Stimulated activated CD4-positive, alpha-beta T cell treated with anti-CD3 and anti-CD28 coated beads, Interleukin-12 subunit alpha, Interleukin-12 subunit beta, amount 100 ng/mL, for 48 hours (primary cell): ENCODE results near the gene FKBP7.
A peak's percentile ranks its signal among the peaks of the same experiment; 100 is the strongest.
"Not testable (repeated sequence)": the region's sequence is repeated elsewhere in the genome, so short reads cannot be mapped to it uniquely, and the experiment has no call there.

Experiments
- DNase-seq, 3 donors: peaks; one replicate each; pipeline ENCODE4 v3.0.0-alpha.2; 2020; ENCODE audit warnings: low read depth in 2 of 3, low spot score in 1 of 3

FKBP7 gene

DNA sequence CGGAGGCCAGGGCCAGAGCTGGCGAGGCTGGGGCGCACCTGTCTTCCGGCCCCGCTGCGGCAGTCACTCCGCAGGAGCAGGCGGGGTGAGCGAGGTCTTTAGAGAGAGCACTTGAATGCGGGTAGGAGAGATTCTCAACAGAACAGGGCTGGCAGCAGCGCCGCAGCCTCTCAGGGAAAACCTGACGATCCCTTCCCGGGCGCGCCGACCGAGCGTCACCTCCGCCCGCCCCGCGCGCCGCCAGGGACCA, 28.0 kb downstream of the FKBP7 start:
- peak in 2 of 3 donors; percentile 61 to 73 for DNase-seq

DNA sequence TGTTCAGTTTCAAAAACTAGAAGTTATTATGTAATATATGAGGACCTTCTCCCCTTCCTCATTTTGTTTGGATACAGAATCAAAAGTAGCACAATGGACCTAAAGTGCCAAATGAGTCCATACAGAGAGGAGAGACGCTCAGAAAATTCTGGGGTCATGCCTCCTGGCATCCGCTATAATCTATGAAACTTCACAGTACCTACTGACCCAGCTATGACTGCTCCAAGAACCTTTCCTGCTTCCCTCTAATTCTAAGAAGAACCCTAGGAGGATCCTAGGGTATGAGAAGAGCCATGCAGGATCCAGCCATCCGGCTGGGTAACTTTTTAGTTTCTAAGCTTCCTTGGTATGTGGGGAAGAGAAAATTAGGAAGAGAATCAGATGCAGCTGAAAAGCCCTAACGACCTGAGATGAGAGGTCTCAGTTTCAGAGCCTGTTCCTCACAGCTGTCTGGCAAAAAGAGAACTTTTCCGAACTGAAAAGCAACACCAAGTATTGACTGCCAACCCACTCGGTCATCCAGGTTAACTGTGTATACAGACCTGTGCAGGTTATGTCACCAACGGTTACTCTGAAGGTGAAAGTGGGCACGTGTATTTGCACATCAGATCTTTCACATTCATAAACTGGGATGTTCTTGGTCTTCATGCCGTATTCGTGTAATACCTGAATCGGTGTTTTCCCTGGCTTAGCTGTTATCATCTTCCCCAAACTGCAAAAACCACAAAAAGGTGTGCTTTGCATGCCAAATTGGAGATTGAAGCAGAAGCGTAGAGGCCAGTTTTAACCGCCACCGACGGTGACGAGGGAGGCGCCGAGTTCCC, 28.5 kb downstream of the FKBP7 start:
- DNase-seq: no peak

DNA sequence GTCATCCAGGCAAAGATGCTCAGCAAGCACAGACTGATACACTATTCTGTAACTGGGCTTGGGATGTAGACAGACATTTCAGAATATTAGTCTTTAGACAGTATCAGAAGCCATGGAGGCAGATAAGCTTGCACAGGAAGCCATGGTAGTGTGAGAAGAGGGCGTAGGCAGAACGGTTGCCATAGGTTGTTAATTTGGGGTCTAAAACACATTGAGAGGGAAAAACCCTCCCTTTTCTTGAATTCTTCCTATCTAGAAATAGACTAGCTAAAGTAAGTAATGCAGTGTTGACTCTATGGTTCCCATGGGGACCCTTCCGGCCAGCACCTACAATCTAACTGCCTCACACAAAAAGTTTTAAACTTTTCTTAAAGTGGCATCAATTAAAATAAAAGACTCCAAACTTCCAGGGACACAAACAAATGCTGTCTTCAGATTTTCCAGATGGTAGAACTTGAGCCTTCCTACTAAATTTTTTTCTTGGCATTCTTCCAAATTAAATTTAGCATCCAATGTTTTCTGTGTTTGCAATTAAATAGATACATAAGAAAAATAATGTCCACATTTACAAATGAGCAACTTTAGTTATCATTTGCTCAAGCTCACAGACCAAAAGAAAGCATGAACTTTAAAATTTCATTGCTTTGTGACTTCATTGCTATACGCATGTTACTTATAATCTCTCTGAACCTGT, 29.3 kb downstream of the FKBP7 start:
- no peak for DNase-seq

DNA sequence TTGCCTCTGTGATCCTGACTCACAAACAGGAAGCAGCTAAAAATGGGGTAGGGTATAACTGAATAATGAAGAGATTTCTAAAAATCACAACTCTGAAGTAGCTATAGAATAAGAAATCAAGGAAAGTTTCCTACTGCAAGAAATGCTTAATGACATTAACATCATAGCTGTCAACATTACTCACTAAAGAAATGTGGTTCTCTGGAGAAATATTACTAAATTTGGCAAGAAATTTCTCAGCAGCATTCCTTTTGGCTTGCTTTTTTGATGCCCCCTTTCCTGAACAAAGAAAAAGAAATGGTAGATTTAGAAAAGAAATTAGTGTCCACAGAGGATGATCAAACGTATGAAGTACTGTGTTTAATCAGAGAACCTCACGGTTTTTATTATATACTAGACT, 37.0 kb downstream of the FKBP7 start:
- no peak for DNase-seq

DNA sequence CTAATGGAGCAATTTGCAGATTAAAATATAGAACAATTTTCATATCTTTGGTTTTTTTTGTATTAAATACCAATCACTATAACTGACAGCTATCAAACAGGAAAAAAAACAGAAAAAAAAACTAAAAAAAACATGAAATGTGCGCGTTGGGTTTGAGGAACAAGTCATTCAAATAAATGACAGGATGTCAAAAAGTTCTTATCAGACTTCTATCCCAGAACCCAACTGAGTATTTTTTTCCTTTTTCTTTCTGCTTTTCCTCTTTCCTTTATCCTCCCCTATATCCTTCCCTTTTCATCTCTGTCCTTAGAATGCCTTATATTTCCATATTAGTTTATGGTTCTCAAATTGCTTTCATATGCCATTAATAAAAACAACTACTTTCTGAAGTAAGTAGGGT, 41.7 kb downstream of the FKBP7 start:
- DNase-seq: no peak

DNA sequence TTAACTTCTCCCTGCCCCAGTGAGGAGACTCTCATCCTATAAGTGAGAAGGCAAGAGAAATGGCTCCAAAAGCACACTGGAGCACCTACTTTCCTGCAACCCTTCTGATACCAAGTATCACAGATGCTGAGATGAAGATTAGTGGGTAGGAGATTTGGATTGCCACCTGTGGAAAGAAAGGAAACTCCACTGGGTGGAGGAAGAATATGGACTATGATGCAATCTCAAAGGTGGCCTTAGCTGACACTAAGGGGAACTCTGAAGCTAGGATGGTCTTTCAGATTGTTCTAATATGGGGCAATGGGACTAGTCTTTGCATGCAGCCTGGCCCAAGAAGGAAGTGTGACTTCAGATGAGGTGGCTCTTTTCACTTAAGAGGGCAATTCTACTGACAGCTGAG, 49.1 kb downstream of the FKBP7 start:
- DNase-seq: no peak

DNA sequence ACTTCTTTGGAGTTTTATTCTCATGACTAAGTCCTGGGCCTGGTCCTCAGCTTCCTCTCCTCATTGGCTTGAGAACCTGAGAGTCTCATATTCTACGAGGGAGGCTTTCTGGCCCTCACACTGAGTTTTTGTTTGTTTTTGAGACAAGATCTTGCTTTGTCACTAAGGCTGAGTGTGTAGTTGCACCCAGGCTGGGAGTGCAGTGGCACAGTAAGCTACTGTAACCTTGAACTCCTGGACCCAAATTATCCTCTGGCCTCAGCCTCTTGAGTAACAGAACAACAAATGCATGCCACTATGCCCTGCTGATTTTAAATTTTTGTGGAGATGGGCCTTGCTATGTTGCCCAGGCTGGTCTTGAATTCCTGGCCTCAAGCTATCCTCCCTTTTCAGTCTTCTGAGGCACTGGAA, 50.0 kb downstream of the FKBP7 start:
- DNase-seq: no peak

DNA sequence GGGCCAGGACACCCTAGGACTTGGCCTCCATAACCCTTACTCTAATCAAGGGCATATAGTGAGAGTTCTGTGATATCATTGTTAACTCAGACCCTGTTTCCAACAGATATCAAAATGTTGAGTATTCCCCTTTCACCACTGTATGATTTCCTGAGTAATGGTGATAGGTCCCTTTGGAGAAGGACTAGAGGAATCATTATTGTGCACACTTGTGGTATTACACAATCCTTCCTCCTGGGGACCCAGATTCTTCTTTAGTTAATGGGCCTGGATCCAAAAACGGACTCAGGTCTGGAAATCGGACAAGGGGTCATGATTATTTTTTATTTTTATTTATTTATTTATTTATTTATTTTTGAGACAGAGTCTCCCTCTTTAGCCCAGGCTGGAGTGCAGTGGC, 50.9 kb downstream of the FKBP7 start:
- no peak for DNase-seq

DNA sequence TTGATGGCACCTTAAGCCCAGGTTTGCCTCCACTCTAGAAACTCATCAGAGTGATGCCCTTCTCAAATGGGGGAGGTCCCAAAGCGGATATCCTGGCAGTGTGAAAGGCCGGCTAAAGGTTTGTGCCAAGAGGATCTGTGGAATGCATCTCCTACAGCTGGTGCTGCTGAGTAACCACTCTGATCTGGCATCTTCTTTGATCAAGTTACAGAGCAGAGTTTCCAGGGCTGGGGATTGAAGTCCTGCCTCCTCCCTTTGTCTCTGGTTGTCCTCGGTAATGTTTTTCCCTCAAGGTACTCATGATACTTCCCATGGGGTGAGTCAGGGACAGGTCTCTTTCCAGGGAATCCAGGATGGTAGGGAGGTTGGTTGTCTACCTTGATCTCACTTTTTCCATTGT, 52.0 kb downstream of the FKBP7 start:
- no peak for DNase-seq

DNA sequence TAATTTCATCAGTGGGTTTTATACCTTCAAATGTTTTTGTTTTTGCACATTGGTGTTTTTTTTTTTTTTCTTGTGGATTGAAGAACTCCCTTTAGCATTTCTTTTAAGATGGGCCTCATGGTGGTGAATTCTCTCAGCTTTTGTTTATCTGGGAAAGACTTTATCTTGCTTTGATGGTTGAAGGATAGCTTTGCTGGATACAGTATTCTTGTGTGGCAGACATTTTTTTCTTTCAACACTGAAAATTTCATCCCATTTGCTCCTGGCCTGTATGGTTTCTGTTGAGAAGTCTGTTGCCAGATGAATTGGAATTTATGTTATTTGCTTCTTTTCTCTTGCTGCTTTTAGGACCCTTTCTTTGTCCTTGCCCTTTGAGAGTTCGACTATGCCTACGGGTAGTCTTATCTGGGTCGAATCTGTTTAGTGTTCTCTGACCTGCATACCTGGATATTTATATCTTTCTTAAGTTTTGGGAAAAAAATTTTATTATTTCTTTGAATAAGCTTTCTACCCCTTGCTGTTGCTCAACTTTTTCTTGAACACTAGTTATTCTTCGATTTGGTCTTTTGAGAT, 53.1 kb downstream of the FKBP7 start:
- DNase-seq: no peak

DNA sequence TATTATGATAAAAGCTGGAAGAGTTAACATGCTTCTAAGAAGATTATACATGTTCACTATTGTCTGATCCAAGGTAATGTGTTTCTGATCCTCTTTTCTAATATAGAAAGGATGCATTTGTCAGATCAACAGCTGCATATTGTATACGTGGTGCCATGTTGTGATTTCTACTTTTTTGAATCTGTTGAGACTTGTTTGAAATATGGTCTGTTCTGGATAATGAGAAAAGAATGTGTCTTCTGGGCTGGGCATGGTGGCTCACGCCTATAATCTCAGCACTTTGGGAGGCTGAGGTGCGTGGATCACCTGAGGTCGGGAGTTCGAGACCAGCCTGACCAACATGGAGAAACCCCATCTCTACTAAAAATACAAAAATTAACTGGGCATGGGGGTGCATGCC, 54.7 kb downstream of the FKBP7 start:
- not testable (repeated sequence) for DNase-seq

DNA sequence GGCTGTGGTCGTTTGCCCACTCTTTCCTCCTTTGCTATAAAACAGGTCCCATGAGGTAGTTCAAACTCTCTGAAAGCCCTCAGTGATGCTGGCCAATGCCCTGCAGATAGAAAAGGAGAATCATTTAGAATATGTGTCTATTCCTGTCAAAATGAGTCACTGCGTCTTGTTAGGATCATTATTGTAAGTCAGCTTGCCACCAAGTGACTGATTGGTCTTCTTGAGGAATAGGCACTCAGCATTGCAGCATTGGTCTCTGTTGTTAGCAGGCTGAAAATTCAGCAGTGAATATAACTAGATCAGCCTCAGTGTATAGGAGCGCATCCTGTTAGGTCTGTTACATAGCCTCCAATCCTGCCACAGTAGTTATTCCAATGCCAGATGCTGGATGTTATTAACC, 56.3 kb downstream of the FKBP7 start:
- no peak for DNase-seq

DNA sequence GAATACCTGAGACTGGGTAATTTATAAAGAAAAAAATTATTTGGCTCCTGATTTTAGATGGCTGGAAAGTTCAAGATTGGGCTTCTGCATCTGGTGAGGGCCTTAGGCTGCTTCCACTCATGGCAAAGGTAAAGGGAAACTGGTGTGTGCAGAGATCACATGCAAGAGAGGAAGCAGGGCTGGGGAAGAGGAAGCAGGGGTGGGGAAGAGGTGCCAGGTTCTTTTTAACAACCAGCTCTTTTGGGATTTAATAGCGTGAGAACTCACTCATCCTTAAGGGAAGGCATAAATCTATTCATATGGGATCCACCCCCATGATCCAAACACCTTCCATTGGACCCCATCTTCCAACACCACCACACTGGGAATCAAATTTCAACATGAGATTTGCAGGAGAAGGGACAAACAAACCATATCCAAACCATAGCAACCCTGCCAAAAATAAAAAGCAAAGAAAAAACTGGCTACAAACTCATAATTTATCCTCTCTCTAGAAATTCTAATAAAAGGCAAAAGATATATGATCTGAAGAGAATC, 57.9 kb downstream of the FKBP7 start:
- DNase-seq: no peak

DNA sequence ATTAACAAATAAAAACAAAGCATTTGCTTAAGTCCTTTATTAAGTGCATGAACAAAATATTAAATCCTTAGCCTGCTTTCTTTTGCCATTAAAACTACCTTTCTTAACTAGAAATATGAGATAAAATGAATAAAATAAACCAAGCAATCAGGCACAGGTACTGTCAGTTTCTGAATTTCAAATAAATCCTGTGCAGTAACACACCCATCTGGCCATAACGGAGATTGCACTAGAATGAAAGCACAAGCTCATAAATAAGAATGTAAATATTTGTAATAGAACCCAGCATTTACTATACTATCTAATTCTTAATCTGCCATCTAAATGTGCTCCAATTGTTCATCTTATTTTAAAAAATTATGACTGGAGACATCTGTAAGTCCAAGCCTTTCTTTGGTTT, 59.3 kb downstream of the FKBP7 start:
- DNase-seq: no peak

DNA sequence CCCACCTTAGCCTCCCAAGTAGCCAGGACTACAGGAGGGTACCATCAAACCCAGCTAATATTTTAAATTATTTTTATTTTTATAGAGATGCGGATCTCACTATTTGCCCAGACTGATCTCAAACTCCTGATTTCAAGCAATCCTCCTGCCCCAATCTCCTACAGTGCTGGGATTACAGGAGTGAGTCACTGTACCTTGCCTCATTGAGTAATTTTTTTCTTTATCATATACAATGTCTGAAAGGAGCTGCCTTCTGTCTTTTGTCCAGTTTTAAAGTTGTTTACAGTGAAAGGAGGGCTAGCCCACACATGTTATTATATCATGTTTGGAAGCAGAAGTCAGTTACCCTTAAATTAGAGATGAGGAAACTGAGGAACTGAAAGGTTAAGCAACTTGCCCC, 60.0 kb downstream of the FKBP7 start:
- no peak for DNase-seq

DNA sequence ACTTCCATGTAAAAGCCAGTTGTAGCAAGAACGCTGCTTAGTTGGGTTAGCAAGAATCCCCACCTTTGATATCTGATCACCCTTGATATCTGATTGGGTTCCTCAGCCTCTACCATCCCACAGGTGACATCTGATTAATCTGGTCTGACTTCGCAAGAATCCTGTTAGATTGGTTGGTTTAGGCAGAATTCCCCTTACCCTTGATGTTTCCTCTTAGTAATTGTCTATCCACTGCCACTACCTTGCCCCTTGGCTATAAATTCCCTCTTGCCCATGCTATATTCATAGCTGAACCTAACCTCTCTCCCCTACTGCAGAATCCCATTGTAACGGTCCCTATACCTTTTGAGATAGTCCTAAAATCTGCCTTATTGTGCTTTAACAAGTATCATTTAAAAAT, 60.5 kb downstream of the FKBP7 start:
- no peak for DNase-seq

DNA sequence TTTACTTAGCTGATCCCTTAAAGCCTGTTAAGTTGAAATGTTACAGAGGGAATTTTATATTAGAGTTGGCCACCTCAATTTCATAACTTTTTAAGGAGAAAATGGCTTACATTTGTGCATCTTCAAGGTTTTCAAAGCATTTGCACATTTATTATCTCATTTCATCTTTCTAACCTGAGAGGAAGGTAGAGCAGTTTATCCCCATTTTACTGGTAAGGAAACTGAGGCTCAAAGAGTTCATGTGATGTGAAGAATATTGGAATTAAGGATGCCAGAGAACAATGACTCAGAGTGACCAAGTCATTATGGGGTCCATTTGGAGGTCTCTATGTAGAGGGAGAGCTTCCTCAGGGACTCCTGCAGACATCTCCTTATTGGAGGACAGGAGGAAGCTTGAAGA, 62.4 kb downstream of the FKBP7 start:
- DNase-seq: no peak

DNA sequence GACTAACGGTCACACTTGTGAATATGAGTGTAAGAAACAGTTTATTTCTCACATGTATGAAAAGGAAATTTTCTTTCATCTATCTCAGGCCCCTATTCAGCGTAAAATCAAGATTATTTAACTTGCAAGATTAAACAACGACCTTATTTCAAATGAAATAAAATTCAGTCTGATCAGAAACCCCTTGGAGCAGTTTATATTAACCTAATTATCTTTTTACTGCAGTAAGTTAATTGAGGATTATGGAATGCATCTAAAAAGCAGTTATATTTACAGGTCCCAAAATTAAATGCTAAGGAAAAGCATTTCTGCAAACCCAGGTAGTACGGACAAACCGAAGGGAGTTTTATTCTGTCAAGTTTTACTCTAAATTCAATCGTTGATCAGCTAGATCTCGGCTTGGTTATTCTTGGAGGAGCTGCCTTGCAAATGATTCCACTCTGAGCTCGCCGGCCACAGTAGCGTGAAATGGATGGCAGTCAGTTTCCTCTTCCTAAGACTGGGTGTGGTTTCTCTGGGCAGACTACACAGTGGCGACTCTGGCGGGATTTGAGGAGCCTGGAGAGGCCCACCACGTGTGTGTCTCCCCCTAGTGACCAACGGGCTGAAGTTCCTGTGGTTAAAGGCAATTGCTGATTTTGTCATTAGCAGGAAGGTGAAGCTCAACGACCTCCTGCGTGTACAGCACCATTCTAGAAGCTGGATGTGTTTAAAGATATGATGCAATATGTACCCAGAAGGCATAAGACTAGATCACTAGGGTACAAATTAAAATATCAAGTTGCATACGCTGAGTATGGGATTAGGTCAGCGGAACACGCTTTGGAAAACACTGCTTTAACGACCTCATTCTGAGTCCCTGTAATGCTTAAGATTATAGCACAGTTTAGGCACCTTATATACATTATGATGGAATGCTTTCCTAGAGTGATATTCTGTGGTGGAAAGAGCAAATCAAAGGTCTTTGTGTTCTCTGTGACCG, 63.8 kb downstream of the FKBP7 start:
- DNase-seq: peak; percentile 76 to 79 (median 77)
